HG03460 (cell line): ENCODE data around the gene BCKDHA.
A peak's percentile ranks its signal among the peaks of the same experiment; 100 is the strongest.

Source experiments
- ATAC-seq: cut with Tn5 transposase; IDR thresholded peaks from one replicate; pipeline ENCODE4 v1.9.1; 2021; ENCODE audit not compliant: unreplicated experiment

BCKDHA gene

GRCh38 chr19:41397086-41398049 is at the start of gene BCKDHA, which contains the start of gene EXOSC5:
BCKDHA (plus strand) TSS chr19:41397818; CDS start chr19:41397828, 10 bp downstream.
EXOSC5 (minus strand) TSS chr19:41397359; CDS start chr19:41397328, 31 bp downstream.
- ATAC-seq = peak; percentile 88

- no peak for ATAC-seq
Observed at GRCh38 chr19:41350735-41351338, 46.8 kb upstream of the BCKDHA start.

GRCh38 chr19:41351339-41352245 is 46.0 kb upstream of the BCKDHA start:
- peak; percentile 32 for ATAC-seq

GRCh38 chr19:41352279-41352608 is 45.4 kb upstream of the BCKDHA start:
- ATAC-seq = no peak

GRCh38 chr19:41352609-41353465 is 44.8 kb upstream of the BCKDHA start:
- no peak for ATAC-seq

GRCh38 chr19:41353466-41354342 is 43.9 kb upstream of the BCKDHA start, which contains the start of gene TGFB1:
TGFB1 (minus strand) TSS chr19:41353922; CDS start chr19:41353044, 878 bp downstream.
- no peak for ATAC-seq

- ATAC-seq = no peak
Observed at GRCh38 chr19:41354343-41354953, 43.2 kb upstream of the BCKDHA start.

GRCh38 chr19:41355035-41355434 is 42.6 kb upstream of the BCKDHA start:
- ATAC-seq = no peak

GRCh38 chr19:41355802-41356201 is 41.8 kb upstream of the BCKDHA start:
- ATAC-seq = no peak

GRCh38 chr19:41356984-41357739 is 40.5 kb upstream of the BCKDHA start:
- no peak for ATAC-seq

- no peak for ATAC-seq
Observed at GRCh38 chr19:41357746-41358145, 39.9 kb upstream of the BCKDHA start.

GRCh38 chr19:41359741-41360140 is 37.9 kb upstream of the BCKDHA start:
- ATAC-seq = no peak

- ATAC-seq = no peak
Observed at GRCh38 chr19:41362143-41362847, 35.3 kb upstream of the BCKDHA start.

- no peak for ATAC-seq
Observed at GRCh38 chr19:41363371-41363752, 34.3 kb upstream of the BCKDHA start.

- peak; percentile 76 for ATAC-seq
Observed at GRCh38 chr19:41363753-41364523, 33.7 kb upstream of the BCKDHA start, which contains the start of gene B9D2. B9D2 (minus strand) TSS chr19:41364149; CDS start chr19:41363519, 630 bp downstream.
